Ovary (tissue), 3 donors: Measurements from ENCODE around the gene ATP13A4.

Experiments used
- EP300 ChIP-seq: sonication (generic); formaldehyde crosslinking; IDR thresholded peaks from one replicate; pipeline ENCODE4 v1.6.1; 2017; ENCODE audit warnings: antibody characterized with exemption
- POLR2A ChIP-seq: fragments of 450-650 bp; IDR thresholded peaks from one replicate; pipeline ENCODE4 v1.6.1; 2017; ENCODE audit warnings: antibody characterized with exemption, mild to moderate bottlenecking, moderate library complexity
- TF ChIP-seq, protein P1 (sequence below), 3 donors: fragments of 450-650 bp in 2 of 3; fragments of 200-600 bp in 1 of 3; IDR thresholded peaks; one replicate each; pipeline versions ENCODE4 v1.5.1 to v1.8.0; 2016 to 2022; ENCODE audit warnings: antibody characterized with exemption in 3 of 3, mild to moderate bottlenecking in 1 of 3
- donor health status: DM: no; HTN: no; CAD: no.

DNA sequence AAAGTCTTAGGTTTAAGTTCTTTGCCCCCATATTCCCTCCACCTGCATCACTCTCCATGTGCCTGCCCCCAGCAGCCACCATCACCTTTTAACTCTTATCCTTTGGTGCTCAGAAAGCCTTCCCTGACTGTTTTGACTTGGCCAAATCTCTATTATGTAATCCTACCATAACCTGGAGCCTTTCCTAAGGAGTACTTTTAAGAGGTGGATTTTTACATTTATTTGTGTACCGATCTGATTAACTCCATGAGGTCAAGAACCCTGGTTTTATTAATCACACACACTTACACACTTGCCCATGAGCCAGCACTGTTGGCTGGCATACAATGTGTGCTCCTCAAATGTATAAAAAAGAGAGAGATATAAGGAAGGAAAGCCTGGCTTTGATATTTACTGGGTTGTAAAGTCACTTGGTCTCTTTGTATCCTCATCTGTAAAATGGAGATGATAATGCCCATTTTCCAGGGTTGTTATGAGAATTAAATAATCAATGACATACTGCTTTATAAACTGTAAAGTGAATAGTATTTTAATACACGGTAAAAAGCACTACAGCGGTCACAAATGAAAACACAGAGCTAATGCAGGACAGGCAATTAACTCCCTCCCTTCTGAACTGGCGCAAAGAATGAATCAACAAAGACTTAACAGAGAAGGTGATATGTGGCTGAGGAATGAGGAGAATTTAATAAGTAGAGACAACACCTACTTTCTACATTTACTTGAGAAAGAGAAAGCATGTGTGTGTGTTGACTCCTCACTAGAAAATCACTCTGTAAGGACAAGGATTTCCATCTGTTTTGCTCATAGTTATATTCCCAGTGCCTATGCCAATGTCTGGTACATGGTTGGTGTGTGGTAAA is 45.4 kb downstream of the ATP13A4 start:
- TF ChIP-seq, protein P1, sequence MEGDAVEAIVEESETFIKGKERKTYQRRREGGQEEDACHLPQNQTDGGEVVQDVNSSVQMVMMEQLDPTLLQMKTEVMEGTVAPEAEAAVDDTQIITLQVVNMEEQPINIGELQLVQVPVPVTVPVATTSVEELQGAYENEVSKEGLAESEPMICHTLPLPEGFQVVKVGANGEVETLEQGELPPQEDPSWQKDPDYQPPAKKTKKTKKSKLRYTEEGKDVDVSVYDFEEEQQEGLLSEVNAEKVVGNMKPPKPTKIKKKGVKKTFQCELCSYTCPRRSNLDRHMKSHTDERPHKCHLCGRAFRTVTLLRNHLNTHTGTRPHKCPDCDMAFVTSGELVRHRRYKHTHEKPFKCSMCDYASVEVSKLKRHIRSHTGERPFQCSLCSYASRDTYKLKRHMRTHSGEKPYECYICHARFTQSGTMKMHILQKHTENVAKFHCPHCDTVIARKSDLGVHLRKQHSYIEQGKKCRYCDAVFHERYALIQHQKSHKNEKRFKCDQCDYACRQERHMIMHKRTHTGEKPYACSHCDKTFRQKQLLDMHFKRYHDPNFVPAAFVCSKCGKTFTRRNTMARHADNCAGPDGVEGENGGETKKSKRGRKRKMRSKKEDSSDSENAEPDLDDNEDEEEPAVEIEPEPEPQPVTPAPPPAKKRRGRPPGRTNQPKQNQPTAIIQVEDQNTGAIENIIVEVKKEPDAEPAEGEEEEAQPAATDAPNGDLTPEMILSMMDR (IDR thresholded peaks at IDR 0.05) = no peak
- TF ChIP-seq POLR2A (no peak), EP300 (no peak)
